Stimulated activated CD8-positive, alpha-beta memory T cell treated with anti-CD3 and anti-CD28 coated beads, Interleukin-7, amount 100 ng/mL, for 4 hours (primary cell): ENCODE data around the gene NECAP2.
"Not testable (repeated sequence)": the region's sequence is repeated elsewhere in the genome, so short reads cannot be mapped to it uniquely, and the experiment has no call there.

Experiments
- DNase-seq, 2 donors: peaks; one replicate each; pipeline ENCODE4 v3.0.0-alpha.2; 2020; ENCODE audit warnings: low read depth in 2 of 2

The NECAP2 gene

GRCh38 chr1:16459352-16459925 lies 18.9 kb downstream of the NECAP2 start:
- no peak for DNase-seq

GRCh38 chr1:16461681-16462080 lies 21.2 kb downstream of the NECAP2 start:
- DNase-seq = no peak

DNA sequence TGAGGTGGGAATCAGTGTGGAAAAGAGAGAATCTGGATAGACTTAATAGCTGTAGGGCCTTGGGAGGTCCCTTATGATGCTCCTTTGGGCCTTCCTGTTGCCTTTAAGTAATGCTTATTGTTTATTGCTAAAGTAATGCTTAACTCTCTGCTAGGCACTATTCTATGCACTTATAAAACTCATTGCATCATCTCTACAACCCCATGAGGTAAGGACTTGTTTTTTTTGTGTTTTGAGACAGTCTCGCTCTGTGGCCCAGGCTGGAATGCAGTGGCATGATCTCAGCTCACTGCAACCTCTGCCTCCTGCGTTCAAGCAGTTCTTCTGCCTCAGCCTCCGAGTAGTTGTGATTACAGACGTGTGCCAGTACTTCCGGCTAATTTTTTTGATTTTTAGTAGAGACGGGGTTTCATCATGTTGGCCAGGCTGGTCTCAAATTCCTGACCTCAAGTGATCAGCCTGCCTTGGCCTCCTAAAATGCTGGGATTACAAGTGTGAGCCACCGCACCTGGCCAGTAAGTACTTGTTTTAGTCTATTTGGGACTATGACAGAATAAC lies 22.3 kb downstream of the NECAP2 start:
- no peak for DNase-seq

GRCh38 chr1:16464917-16465625 lies 24.5 kb downstream of the NECAP2 start:
- no peak for DNase-seq

DNA sequence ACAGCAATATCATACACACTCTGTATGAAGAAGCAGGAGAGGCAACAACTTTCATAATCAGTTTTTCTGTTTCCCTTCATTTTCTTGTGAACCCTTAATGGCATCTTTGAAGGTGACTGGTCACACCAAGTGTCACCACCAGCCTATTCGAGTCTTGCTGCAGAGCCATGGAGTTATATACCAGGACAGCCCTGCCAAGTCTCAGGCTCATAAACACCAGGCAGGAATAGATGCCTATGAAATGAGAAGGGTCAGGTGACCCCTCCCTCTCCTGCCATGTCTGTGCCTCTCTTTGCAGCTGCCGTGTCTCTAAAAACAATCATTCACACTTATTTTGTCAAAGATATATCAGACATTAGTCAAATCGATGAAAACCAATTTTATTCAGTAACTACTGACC lies 28.0 kb downstream of the NECAP2 start:
- no peak for DNase-seq

DNA sequence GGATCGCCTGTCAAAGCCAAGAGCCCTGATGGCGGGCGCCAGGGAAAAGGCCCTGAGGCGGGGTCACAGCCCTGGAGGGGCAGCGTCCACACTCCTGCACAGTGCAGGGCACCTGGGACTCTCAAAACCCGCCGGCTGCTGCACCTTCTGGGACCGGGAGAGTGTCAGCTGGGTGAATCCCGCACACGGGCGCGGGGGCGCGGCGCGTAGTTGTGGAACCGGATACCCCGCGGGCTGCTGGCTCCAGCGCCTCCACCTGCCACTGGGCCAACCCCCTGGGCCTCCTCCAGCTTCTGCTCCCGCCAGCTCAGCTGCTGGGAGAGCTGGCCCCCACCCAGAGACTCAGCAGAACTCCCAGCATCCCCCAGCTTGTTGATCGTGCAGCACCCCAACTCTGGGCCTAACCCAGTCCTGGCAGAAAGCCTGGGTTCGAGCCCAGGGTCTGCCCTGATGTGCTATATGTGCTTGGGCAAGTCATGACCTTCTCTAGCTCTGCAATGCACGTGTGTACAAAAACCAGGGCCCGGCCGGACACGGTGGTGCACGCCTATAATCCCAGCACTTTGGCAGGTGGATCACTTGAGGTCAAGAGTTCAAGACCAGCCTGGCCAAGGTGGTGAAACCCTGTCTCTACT lies 33.8 kb downstream of the NECAP2 start:
- no peak for DNase-seq

DNA sequence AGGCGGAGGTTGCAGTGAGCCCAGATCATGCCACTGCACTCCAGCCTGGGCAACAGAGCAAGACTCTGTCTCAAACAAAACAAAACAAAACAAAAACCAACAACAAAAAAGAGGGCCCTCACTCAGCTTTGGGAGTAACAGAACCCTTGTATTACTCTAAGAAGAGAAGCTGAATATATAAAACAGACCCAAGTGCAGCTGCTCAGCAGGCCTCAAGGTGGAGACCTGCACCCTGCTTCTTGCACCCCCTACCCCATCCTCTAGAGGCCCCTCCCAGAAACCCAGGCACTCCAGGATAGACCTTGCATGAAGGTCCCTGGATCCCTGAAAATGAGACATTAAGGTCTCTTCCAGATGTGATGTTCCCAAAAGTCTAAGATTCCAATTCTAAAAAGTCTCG lies 34.4 kb downstream of the NECAP2 start:
- DNase-seq = not testable (repeated sequence)

DNA sequence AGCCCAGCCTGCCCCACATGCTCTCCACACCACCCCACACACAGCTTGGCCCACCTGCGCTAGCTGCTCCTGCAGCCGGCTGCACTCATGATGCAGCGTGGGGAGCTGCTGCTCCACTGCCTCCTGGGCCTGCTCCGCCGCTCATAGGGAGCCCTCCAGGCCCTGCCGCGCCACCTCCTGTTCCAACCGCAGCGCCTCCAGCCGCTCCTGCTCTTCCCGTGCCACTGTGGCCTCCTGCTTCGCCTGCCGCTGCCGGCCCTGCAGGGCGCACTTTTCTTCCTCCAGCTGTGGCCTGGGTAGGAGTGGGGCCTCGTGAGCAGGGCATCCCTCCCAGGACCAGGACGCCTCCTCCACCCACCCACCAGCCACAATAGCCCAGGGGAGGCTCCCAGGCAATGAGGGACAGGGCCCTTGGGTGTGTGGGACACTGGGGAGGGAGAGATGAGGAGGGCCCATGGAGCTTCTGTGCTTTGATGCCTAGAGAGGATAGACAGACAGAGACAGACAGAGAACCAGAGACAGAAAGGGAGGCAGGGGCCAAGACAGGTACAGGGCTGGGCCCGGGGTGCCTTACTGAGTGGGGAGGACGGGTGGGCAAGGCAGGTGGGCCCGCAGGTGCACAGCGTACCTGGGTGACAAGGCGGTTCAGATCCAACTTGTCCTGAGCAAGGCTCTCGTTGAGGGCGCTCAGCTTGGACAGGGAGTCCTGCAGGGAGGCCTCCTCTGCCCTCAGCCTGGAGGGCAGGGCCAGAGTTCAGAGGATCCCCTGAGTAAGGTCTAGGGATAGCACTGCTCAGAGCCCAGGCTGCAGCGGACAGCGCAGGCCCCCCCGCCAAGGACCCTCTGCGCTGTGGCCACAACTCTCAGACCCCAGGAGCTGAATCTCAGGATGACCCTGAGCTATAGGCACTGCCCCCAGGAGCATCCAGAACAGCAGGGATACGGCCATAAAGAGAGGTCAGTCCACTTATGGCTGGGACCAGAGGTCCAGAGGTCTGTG lies 35.5 kb downstream of the NECAP2 start:
- not testable (repeated sequence) for DNase-seq

DNA sequence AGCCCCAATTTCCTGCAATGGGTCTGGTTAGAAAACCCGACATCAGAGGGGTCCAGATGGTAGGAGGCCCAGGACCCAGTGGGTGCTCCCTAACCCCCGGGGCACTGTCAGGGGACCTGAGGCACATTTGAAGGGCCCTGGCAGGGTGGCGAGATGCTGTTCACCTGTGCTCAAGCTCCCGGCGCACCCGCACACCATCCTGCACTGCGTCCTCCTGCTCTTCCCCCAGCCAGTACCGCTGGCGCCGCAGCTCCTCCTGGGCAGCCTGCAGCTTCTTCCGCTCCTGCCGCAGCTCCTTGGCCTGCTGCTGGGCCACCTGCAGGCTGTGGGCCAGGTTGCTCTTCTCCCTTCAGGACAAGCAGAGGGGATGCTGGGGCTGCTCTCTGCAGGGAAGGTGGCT lies 37.6 kb downstream of the NECAP2 start:
- no peak for DNase-seq

DNA sequence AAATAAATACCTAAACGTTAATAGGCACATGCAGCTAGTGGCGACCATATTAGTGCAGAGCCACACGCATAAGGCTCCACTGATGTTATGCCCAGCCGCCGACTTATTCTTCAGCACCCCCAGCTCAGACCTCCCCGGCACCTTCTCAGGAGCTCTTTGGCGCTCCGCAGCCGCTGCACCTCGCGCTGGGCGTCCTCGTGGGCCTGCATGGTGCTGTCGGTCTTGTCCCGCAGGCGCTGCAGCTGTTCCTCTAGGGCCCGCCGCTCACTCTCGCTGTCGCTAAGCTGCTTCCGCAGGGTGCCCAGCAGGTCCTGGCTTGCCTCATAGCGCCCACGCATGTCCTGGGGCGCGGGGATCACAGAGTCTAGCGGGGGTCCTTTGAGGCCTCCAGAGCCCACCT lies 42.6 kb downstream of the NECAP2 start:
- not testable (repeated sequence) for DNase-seq

- not testable (repeated sequence) for DNase-seq
Measured at GRCh38 chr1:16483639-16484500, 43.3 kb downstream of the NECAP2 start.

- DNase-seq = no peak
Measured at GRCh38 chr1:16484501-16484835, 43.9 kb downstream of the NECAP2 start.

DNA sequence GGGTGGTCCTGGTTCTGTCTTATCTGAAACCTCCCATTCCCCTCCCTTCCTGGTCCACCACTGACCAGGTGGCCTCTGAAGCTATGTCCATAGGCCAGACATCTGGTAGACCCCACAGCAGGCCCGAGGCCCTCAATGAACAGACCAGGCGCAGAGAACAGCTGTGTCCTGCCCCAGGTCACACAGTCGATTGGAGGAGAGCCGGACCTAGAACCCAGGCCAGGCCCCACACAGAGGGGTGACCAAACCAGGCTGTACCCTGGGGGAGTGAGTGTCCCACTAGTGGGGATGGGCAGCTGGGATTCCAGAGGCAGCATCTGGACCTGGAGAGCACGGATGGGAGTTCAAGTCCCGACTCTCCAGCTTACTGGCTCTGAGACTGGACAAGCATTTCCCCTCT lies 44.4 kb downstream of the NECAP2 start:
- DNase-seq = no peak

- DNase-seq = not testable (repeated sequence)
Measured at GRCh38 chr1:16486316-16486715, 45.8 kb downstream of the NECAP2 start.

- not testable (repeated sequence) for DNase-seq
Measured at GRCh38 chr1:16487011-16487410, 46.5 kb downstream of the NECAP2 start.

DNA sequence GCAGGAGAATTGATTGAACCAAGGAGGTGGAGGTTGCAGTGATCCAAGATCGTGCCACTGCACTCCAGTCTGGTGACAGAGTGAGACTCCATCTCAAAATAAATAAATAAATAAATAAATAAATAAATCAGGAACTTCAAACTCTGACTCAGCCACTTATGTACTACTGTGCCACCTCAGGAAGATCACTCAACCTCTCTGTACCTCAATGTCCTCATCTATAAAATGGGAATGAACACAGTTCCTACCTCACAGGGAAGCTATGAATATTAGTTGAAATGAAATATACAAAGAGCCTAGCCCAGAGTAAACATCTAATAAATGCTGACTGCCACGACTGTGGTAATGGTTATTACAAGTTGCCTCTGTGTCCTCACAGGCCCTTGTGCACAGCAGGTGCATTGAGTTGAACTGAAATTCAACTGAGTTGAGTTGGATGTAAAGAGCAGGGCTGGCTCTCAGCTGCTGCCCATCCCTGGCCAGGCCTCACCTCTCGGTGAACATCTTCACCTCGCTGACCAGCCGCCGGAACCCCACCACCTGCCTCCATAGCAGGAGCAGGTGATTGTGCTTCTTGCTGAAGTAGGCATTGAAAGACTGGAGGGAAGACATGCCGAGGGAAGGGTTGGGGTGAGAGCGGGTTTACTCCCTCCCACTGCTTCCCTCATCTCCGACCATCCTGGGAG lies 48.8 kb downstream of the NECAP2 start:
- not testable (repeated sequence) for DNase-seq

DNA sequence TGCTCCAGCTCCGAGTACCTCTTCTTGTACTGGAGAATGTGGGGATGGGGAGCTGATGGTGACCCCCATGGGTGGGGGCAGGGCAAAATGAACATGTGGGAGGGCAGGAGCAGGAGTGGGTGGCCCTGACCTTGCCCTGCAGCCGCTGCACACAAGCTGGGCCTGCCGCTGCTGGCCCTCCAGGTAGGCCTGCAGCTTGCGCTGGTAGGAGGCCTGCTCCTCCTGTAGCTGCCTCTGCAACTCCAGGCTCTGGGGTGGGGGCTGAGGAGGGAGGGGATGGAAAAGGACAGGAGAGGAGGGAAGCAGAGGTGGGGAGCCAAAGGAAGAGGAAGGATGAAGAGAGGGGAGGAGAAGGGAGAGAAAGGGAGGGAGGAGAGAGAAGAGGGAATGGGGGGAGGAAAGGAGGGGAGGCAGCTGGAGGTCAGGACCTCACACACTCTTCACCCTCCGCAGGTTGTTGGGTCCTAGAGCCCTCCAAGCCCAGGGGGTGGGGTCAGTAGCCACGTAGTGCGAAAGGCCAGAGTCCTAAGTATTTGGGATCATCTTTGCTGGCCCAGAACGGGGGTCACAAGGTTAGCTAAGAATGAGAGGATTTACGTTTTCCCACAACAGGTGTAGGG lies 50.6 kb downstream of the NECAP2 start:
- DNase-seq = no peak

DNA sequence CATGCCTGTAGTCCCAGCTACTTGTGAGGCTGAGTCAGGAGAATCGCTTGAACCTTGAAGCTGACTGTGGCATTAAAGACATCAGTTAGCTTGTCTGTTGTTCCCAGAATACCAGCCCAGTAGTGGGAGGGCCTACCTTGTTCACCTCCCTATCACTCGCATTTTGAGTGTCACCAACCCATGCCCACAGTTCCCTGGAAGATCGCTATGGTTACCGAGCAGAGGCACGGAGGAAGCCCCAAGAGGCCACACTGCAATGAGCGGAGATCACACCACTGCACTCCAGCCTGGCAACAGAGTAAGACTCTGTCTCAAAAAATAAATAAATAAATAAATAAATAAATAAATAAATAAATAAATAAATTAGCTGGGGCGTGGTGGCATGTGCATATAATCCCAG lies 52.4 kb downstream of the NECAP2 start:
- DNase-seq = not testable (repeated sequence)

GRCh38 chr1:16493731-16494130 lies 53.2 kb downstream of the NECAP2 start:
- not testable (repeated sequence) for DNase-seq

GRCh38 chr1:16497474-16497904 lies 57.0 kb downstream of the NECAP2 start:
- not testable (repeated sequence) for DNase-seq
